ENCODE results near the gene ENOSF1. TPM values are rescaled to one million over a fixed set of nuclear protein-coding genes. Genes with fewer than 3 reads are reported as not detected.

ENOSF1 gene
- total and polyA plus RNA-seq, 11 donors = 9.9 to 38.7 (median 22.2) TPM

GRCh38 chr18:723541-724080 is 11.2 kb upstream of the ENOSF1 start:
- TF ChIP-seq POLR2A (IDR thresholded peaks at IDR 0.05) = no peak
- no peak for TF ChIP-seq CTCF (IDR thresholded peaks at IDR 0.05)
- Histone ChIP-seq H3K27ac (no peak overlapping the region), H3K9me3 (no peaks in the 10 kb centered on the region), H3K27me3 (no peaks in the 10 kb centered on the region), H3K4me1 (no peaks in the 10 kb centered on the region), H3K36me3 (peaks cover 0 to 57% (median 7%) of the 10 kb centered on the region in 9 donors), H3K4me3 (no peak overlapping the region)
- DNase-seq (no peak), ATAC-seq (no peak)
- WGBS, 4 donors = 95 to 100% (median 99%) methylated on average over 1 of the region's 1 CpG
- intact Hi-C loops (cut with DNase I) = no loop called here

DNA sequence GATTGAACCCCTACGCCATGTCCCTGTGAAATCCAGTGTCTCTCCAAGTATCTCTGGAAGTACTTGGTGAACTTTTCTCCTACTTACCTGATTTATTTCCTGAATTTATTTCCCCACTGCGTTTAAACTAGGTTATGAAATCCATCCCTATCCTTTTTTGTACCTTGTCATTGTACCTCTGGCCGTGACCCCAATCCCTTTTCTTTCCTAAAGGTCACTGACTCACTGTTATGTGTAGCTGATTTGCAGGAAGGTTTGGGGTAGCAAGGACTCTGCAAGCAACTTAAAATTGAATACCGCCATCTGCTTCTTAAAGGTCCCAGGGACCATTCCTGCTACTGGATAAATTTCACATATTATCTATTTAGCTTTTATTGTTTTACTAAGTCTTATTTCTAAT is 4.6 kb upstream of the ENOSF1 start:
- no peak for ATAC-seq
- Histone ChIP-seq H3K27ac (no peak overlapping the region), H3K4me3 (no peak overlapping the region), H3K9me3 (peaks cover 0 to 18% (median 0%) of the 10 kb centered on the region in 12 donors), H3K27me3 (no peaks in the 10 kb centered on the region), H3K4me1 (no peaks in the 10 kb centered on the region), H3K36me3 (peaks cover 0 to 6% (median 0%) of the 10 kb centered on the region in 9 donors)
- intact Hi-C loops (cut with DNase I) = loop anchor here in 1 of 10 donors (10.0 kb wide), 1 partner anchor 92 kb away; no protein-coding TSS in a partner anchor
- 91 to 97% (median 92%) methylated on average over 4 of the region's 4 CpGs for WGBS, 4 donors
- no peak for DNase-seq
- TF ChIP-seq POLR2A (IDR thresholded peaks at IDR 0.05) (no peak), CTCF (IDR thresholded peaks at IDR 0.05) (no peak)

GRCh38 chr18:715626-716025 is 3.2 kb upstream of the ENOSF1 start:
- intact Hi-C loops (cut with DNase I) = loop anchor here in 1 of 10 donors (10.0 kb wide), 1 partner anchor 91 kb away; no protein-coding TSS in a partner anchor
- Histone ChIP-seq H3K9me3 (peaks cover 0 to 18% (median 0%) of the 10 kb centered on the region in 12 donors), H3K4me3 (no peak overlapping the region), H3K27me3 (no peaks in the 10 kb centered on the region), H3K27ac (no peak overlapping the region), H3K36me3 (no peaks in the 10 kb centered on the region), H3K4me1 (peaks cover 0 to 12% (median 7%) of the 10 kb centered on the region in 12 donors)
- ATAC-seq (no peak), DNase-seq (no peak)
- WGBS, 4 donors = 75 to 92% (median 83%) methylated on average over 1 of the region's 1 CpG
- TF ChIP-seq CTCF (IDR thresholded peaks at IDR 0.05) (no peak), POLR2A (IDR thresholded peaks at IDR 0.05) (no peak)

- H3K4me1 ChIP-seq = peaks cover 0 to 26% (median 12%) of the 10 kb centered on the region in 12 donors
- 82 to 88% (median 84%) methylated on average over 22 to 23 of the region's 23 CpGs for WGBS, 4 donors
- ATAC-seq (no peak), DNase-seq (no peak)
- H3K27ac ChIP-seq = peak overlapping the region in 9 of 12 donors; percentile 50 to 88 (median 73)
- peaks cover 0 to 18% (median 0%) of the 10 kb centered on the region in 12 donors for H3K9me3 ChIP-seq
- peak overlapping the region in 10 of 12 donors; percentile 57 to 89 (median 67) for H3K4me3 ChIP-seq
- intact Hi-C loops (cut with DNase I) = loop anchor here in 1 of 10 donors (10.0 kb wide), 1 partner anchor 88 kb away; no protein-coding TSS in a partner anchor
- H3K27me3 ChIP-seq = no peaks in the 10 kb centered on the region
- TF ChIP-seq POLR2A (IDR thresholded peaks at IDR 0.05) (no peak), CTCF (IDR thresholded peaks at IDR 0.05) (no peak)
- H3K36me3 ChIP-seq = peaks cover 0 to 7% (median 0%) of the 10 kb centered on the region in 9 donors
Measured at GRCh38 chr18:713135-713490, 683 bp upstream of the ENOSF1 start.

Data from heart left ventricle (tissue), 16 donors.